Measurements from ENCODE around the gene DOCK1.
A peak's percentile ranks its signal among the peaks of the same experiment; 100 is the strongest.

The DOCK1 gene

DNA sequence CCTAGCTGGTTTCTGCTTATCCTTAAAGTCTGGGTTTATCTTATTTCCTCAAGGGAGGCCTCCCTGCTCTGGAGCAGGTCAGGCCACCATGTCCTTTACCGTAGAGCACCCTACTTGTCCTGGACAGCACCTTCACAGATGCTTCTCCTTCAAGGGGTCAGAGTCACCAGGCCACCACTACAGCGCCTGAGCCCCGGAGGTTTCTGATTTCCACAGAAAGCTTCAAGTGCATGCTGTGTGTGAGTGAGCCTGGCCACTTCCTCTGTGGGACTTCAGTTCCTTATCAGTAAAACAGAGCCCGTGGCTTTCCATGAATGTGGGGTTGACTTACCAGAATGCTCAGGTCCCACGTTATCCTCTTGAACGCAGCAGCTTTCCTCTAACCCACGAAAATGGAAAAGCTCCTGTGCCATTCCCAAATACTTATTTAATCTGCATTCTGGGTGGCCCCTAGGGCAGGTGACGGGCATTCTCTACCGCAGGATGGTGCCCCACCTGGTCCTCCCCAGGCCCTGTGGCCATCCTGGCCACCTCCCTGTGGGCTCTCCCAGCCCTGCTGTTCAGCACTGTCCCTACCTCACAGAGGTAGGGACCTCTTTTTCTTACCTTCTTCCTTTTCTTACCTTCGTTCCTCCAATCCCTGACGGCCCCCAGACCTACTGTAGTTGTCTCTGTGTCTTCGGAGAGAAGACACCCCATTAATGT lies 1.4 kb upstream of the DOCK1 start:
- H3K4me3 ChIP-seq (replicated peaks; ENCODE audit: low read depth, low read length), result no peak overlapping the region
- DNase-seq (ENCODE audit: low read depth), result no peak
- TF ChIP-seq, protein P1, sequence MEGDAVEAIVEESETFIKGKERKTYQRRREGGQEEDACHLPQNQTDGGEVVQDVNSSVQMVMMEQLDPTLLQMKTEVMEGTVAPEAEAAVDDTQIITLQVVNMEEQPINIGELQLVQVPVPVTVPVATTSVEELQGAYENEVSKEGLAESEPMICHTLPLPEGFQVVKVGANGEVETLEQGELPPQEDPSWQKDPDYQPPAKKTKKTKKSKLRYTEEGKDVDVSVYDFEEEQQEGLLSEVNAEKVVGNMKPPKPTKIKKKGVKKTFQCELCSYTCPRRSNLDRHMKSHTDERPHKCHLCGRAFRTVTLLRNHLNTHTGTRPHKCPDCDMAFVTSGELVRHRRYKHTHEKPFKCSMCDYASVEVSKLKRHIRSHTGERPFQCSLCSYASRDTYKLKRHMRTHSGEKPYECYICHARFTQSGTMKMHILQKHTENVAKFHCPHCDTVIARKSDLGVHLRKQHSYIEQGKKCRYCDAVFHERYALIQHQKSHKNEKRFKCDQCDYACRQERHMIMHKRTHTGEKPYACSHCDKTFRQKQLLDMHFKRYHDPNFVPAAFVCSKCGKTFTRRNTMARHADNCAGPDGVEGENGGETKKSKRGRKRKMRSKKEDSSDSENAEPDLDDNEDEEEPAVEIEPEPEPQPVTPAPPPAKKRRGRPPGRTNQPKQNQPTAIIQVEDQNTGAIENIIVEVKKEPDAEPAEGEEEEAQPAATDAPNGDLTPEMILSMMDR (IDR thresholded peaks at IDR 0.05; ENCODE audit: low read length, missing control alignments), result no peak

DNA sequence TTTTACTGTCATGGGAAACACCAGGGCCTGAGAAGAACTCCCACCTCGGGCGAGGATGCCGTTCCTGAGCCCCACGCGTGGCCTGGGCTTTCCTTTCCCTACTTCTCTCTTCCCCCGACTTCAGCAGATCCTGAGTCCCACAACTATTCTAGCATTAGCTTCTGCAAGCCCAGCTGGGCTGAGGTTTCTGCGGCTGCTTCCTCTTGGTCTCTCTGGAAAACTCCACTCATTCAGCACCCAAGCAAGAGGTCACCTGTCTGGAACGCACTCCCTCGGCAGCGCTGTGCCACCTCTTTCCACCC lies 761 bp upstream of the DOCK1 start:
- peak overlapping the region; percentile 74 for H3K4me3 ChIP-seq (replicated peaks; ENCODE audit: low read depth, low read length)
- TF ChIP-seq, protein P1 (IDR thresholded peaks at IDR 0.05; ENCODE audit: low read length, missing control alignments), result no peak
- DNase-seq (ENCODE audit: low read depth), result no peak

DNA sequence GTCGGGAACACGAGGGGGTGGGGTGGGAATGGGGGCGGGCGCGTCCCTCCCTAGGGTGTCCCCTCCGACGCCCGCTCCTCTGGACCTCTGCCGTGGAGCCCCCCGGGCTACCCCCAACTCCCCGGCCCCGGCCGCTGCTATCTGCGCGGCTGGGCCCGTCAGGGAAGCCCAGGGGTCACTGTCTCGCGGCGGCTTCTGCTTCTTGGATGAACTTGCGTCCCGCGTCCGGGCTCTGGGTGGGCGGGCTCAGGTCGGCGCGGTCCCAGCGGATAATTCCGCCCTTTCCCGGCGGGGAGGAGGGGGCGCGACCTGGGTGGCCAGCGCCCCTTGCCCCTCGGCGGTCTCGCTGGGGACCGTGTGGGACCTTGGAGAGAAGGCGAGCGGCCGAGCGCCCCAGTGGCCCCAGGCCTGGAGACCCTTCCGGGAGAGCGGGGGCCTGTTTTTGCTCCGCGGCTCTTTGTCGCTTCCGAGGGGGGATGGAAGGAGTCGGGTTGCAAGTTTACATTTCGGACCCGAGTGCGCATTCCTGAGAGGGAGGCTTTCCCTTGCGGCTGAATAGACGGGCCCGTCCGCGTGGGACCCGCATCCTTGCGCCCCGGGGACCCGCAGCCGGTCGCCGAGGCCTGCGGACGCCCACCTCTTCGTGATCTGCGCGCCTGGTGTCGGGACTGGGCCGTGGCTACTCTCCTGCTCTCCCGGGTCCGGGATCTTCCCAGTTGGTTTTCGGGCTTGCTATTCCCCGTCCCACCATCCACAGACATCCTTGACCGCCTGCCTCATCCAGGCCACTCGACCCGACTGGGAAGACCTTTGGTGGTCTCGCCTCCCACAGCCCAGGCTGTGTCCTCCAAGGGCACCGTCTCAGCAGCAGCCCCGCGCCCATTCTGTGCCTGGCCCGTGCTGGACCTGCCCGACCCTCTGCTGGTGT lies 812 bp downstream of the DOCK1 start:
- DNase-seq (ENCODE audit: low read depth), result peak; percentile 31
- H3K4me3 ChIP-seq (replicated peaks; ENCODE audit: low read depth, low read length), result peak overlapping the region; percentile 74
- TF ChIP-seq, protein P1 (IDR thresholded peaks at IDR 0.05; ENCODE audit: low read length, missing control alignments), result no peak

DNA sequence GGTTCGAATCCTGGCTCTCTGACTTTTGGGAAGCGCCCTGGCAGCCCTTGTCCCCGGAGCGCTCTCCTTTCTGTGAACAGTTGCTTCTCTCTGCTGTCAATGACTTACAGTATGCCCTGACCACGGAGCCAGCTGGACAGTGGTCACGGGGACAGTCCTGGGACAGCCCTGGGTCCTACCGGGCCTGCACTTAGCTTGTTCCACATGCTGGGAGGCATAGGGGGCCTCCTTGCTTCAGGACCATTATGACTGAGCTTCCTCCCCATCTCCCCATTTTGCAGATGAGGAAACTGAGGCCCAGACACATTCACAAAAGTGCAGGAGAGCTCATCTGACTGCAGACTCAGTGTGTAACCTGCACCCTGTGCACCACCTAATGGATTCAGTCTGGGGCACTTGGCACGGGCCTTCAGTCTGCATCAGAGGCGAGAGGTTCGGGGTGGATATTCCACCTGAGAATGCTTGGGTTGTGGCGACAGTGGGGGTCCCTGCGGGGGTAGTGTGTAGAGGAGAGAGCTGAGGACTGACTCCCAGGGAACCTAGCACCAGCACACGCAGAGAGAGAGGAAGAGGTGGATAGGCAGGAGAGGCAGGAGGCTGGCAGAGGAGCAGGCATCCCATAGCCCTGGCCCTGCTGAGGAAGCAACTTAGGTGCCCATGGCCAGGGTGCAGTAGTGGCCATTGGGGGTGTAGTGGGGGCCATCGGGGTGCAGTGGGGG lies 1.6 kb downstream of the DOCK1 start:
- TF ChIP-seq, protein P1 (IDR thresholded peaks at IDR 0.05; ENCODE audit: low read length, missing control alignments), result no peak
- peak overlapping the region; percentile 74 for H3K4me3 ChIP-seq (replicated peaks; ENCODE audit: low read depth, low read length)
- DNase-seq (ENCODE audit: low read depth), result no peak

DNA sequence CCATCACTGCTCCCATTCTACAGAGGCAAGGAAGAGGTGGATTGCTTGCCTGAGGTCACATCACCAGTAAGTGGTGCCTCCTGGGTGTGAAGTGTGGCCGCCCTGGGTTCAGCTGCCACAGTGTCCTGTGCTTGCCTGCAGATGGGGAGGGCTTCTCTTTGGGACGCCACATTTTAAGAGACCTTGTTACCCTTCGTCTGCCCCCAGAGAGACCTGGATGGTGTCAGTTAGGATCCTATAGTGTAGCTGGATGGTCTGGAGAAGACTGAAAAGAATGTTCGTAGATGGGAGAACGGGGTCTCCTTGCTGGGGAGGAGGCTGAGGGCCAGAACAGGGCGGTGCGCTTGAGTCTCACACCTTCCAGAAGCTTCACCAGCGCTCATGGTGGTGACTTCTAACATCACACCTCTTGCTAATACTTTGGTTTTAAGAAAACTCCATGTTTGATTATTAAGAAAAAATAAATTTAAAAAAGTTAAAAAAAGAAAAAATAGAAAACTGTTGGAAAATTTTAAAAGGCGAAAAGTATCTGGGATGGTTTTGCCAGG lies 2.3 kb downstream of the DOCK1 start:
- no peak for DNase-seq (ENCODE audit: low read depth)
- TF ChIP-seq, protein P1 (IDR thresholded peaks at IDR 0.05; ENCODE audit: low read length, missing control alignments), result no peak
- H3K4me3 ChIP-seq (replicated peaks; ENCODE audit: low read depth, low read length), result no peak overlapping the region

DNA sequence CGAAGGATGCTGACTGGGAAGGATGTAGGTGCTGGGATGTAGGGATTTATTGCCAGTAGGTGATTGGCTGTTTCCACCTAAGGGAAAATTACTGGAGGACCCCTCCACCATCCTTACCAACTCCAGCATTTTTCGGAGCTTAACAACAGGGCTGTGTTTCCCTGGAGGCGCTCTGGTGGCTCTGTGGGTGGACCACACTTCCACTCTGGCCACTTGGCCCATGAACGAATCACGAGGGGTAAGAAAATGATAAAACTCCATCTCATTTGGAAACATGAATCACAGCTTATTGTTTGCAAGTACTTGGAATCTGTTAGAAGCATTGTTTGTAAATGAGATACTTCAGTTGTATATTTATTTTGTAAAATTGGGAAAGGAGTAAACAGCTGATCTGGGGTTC lies 3.0 kb downstream of the DOCK1 start:
- DNase-seq (ENCODE audit: low read depth), result peak; percentile 49
- H3K4me3 ChIP-seq (replicated peaks; ENCODE audit: low read depth, low read length), result no peak overlapping the region
- TF ChIP-seq, protein P1 (IDR thresholded peaks at IDR 0.05; ENCODE audit: low read length, missing control alignments), result no peak

Data from fibroblast of pulmonary artery (primary cell).